Fibroblast of mammary gland (primary cell): ENCODE data around the gene RNF149.
A peak's percentile ranks its signal among the peaks of the same experiment; 100 is the strongest.
"Not testable (repeated sequence)": the region's sequence is repeated elsewhere in the genome, so short reads cannot be mapped to it uniquely, and the experiment has no call there.

ENCODE experiments used
- DNase-seq: peaks from one replicate; pipeline ENCODE4 v3.0.0-alpha.2; 2010; ENCODE audit warnings: low read depth
- H3K4me3 ChIP-seq: 2 replicates; pipeline ENCODE4 v1.5.1; 2011; ENCODE audit warnings: low read depth, mild to moderate bottlenecking, low read length, moderate library complexity; ENCODE audit not compliant: control insufficient read depth
- CTCF ChIP-seq: conservative IDR thresholded peaks from 2 replicates; pipeline ENCODE4 v1.5.1; 2011; ENCODE audit warnings: low read depth, low read length, inconsistent platforms; ENCODE audit not compliant: control insufficient read depth, insufficient read depth

Gene RNF149

DNA sequence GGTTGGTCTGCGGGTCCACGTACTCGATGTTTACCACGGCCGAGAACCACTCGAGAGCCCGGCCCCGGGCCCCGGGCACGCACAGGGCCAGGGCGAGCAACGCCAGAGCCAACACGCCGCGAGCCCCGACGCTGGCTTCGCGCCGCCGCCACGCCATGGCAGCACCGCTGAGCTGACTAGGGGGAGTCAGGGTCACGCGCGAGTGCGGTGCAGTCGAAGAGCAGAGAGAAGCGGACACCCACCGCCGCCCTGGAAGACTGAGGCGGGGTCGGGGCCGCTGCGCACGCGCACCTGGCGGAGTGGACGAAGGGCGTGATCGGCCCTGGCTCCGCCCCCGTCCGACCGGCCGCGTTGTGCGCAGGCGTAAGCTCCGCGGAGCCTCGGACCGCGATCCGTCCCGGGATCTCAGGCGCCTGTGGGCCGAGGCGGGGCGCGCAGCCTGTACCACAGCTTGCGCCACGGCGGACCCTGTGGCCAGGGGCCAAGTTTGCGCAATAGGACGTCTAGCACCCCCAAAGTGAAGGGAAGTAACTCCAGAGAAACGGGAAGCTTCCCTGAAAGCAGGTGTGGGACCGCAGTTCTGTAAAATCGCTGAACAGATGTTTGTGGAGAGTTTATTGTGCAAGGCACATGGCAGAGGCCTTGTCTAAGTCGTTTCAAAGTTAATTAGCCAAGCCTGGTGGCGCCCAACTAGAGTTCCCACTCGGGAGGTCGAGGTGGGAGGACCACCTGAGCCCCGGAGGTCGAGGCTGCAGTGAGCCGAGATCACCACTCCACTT is at the start of gene RNF149:
Gene RNF149, minus strand, starts transcription at position 270 of the 779 bp plus-strand sequence. Its CDS starts 113 bp downstream, at position 157.
- TF ChIP-seq CTCF = no peak
- H3K4me3 ChIP-seq = peak within 1 kb of the TSS; percentile 85
- peak; percentile 85 for DNase-seq

GRCh38 chr2:101357376-101357775 is 48.9 kb upstream of the RNF149 start:
- peak; percentile 67 for DNase-seq
- TF ChIP-seq CTCF = no peak
- no peak overlapping the region for H3K4me3 ChIP-seq

DNA sequence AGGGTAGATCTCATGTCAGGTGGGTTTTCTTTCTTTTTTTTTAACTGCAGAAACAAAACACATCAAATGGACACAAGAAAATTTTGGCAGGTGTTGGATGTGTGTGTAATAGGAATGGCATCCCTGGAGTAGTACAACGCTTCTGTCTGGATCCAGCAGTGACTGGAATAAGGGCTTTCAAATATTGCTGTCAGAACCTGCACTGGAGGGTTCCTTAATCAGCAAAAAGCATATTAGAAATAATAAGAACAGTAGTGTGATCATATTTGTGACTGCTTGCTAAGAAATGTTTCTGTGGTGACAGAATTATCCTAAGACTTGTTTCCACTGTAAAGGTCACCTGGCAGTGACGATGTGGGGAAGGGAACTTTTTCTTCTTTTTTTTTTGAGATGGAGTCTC is 48.0 kb upstream of the RNF149 start:
- H3K4me3 ChIP-seq = no peak overlapping the region
- no peak for TF ChIP-seq CTCF
- peak; percentile 66 for DNase-seq

- no peak for TF ChIP-seq CTCF
- DNase-seq = no peak
- no peak overlapping the region for H3K4me3 ChIP-seq
Measured at GRCh38 chr2:101356055-101356454, 47.6 kb upstream of the RNF149 start.

GRCh38 chr2:101355401-101356054 is 47.0 kb upstream of the RNF149 start:
- DNase-seq = peak; percentile 31
- no peak for TF ChIP-seq CTCF
- H3K4me3 ChIP-seq = no peak overlapping the region

- H3K4me3 ChIP-seq = no peak overlapping the region
- DNase-seq = no peak
- TF ChIP-seq CTCF = no peak
Measured at GRCh38 chr2:101354420-101355311, 46.2 kb upstream of the RNF149 start.

DNA sequence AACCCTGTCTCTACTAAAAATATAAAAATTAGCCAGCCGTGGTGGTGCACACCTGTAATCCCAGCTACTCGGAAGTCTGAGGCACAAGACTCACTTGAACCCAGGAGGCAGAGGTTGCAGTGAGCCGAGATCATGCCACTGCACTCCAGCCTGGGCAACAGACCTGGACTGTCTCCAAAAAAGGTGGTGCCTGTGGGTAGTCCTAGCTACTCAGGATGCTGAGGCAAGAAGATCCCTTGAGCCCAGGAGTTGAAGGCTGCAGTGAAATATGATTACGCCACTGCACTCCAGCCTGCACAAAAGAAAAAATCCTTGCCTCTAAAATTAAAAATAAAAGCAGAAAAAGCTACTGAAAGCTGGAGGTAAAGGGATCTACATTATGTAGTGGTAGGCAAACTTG is 44.1 kb upstream of the RNF149 start:
- not testable (repeated sequence) for DNase-seq, H3K4me3 ChIP-seq
